ENCODE measurements around the gene PCMTD2.

The PCMTD2 gene

GRCh38 chr20:64255361-64256281 lies at the start of gene PCMTD2:
TSS of gene PCMTD2 (plus strand) at chr20:64255748. CDS start at chr20:64259966, 4,218 bp downstream.
- DNase-seq, result peak; percentile 85

- no peak for DNase-seq
These were observed 48.9 kb upstream of the PCMTD2 start for GRCh38 chr20:64206614-64207013.

GRCh38 chr20:64207641-64208590 lies 47.6 kb upstream of the PCMTD2 start:
- no peak for DNase-seq

- no peak for DNase-seq
These were observed 46.4 kb upstream of the PCMTD2 start for GRCh38 chr20:64209148-64209547.

GRCh38 chr20:64210656-64211369 lies 44.7 kb upstream of the PCMTD2 start:
- DNase-seq, result no peak

- no peak for DNase-seq
These were observed 43.5 kb upstream of the PCMTD2 start for GRCh38 chr20:64211874-64212658.

GRCh38 chr20:64212755-64213154 lies 42.8 kb upstream of the PCMTD2 start:
- DNase-seq, result no peak

- no peak for DNase-seq
These were observed 41.4 kb upstream of the PCMTD2 start for GRCh38 chr20:64214113-64214512.

GRCh38 chr20:64214952-64215351 lies 40.6 kb upstream of the PCMTD2 start:
- no peak for DNase-seq

- no peak for DNase-seq
These were observed 39.5 kb upstream of the PCMTD2 start for GRCh38 chr20:64216036-64216435.

GRCh38 chr20:64216910-64217309 lies 38.6 kb upstream of the PCMTD2 start:
- DNase-seq, result no peak

- no peak for DNase-seq
These were observed 37.9 kb upstream of the PCMTD2 start for GRCh38 chr20:64217539-64218221.

- DNase-seq, result no peak
These were observed 36.3 kb upstream of the PCMTD2 start for GRCh38 chr20:64219202-64219601.

- no peak for DNase-seq
These were observed 35.8 kb upstream of the PCMTD2 start for GRCh38 chr20:64219730-64220129.

GRCh38 chr20:64220420-64220819 lies 35.1 kb upstream of the PCMTD2 start:
- DNase-seq, result no peak

- no peak for DNase-seq
These were observed 34.5 kb upstream of the PCMTD2 start for GRCh38 chr20:64220891-64221527.

GRCh38 chr20:64222291-64222735 lies 33.2 kb upstream of the PCMTD2 start:
- no peak for DNase-seq

GRCh38 chr20:64222851-64223525 lies 32.6 kb upstream of the PCMTD2 start:
- no peak for DNase-seq

GRCh38 chr20:64223526-64224067 lies 32.0 kb upstream of the PCMTD2 start:
- DNase-seq, result no peak

All from NCI-H2171 treated with DMSO at 0.1 percent for 48 hours (cell line).